GM12873 (cell line): ENCODE measurements around the gene UNC5CL.

Experiments used
- TF ChIP-seq, protein P1 (sequence below): IDR thresholded peaks from 2 replicates; pipeline ENCODE4 v1.5.1; 2012; ENCODE audit warnings: low read depth, mild to moderate bottlenecking, moderate library complexity, low read length, control low read depth; ENCODE audit not compliant: insufficient read depth; ENCODE audit errors: missing control alignments

The UNC5CL gene

DNA sequence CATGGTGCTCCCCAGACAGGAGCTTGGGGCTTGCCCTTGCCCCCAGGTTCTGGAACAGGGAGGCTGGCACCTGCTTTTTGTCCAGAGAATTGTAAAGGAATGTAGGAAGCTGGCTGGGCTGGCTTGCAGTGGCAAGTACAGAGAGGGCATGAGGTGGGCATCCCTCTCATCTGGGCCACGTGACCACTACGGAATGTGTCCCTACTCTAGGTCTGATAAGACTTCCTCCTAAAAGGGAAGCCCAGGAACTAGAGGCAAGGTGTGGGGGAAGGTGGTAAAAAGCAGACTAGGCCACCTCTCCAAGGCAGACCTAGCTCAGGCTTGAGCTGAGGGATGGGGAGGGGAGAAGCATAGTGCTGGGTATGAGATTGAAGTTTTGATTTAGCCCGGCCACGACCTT is 38.8 kb downstream of the UNC5CL start:
- TF ChIP-seq, protein P1, sequence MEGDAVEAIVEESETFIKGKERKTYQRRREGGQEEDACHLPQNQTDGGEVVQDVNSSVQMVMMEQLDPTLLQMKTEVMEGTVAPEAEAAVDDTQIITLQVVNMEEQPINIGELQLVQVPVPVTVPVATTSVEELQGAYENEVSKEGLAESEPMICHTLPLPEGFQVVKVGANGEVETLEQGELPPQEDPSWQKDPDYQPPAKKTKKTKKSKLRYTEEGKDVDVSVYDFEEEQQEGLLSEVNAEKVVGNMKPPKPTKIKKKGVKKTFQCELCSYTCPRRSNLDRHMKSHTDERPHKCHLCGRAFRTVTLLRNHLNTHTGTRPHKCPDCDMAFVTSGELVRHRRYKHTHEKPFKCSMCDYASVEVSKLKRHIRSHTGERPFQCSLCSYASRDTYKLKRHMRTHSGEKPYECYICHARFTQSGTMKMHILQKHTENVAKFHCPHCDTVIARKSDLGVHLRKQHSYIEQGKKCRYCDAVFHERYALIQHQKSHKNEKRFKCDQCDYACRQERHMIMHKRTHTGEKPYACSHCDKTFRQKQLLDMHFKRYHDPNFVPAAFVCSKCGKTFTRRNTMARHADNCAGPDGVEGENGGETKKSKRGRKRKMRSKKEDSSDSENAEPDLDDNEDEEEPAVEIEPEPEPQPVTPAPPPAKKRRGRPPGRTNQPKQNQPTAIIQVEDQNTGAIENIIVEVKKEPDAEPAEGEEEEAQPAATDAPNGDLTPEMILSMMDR = no peak

DNA sequence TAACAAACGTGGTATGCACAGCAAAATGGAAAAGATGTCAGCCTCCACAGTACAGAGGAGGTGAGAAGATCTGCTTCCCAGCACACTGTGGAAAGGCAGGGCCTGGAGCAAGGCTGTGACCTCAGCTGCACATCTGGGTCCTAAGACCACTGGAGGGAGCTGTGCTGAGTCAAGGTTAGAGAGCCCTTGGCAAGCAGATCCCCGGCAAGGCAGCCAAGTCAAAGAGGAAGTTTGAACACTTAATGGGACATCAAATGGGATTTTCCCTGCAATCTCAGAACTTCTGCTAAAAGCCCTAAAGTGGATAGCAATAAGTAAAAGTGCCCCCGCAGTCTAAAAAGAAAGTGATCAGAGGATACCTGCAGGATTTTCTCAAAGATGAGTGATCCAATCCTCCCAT is 39.5 kb downstream of the UNC5CL start:
- TF ChIP-seq, protein P1 = peak; percentile 69

DNA sequence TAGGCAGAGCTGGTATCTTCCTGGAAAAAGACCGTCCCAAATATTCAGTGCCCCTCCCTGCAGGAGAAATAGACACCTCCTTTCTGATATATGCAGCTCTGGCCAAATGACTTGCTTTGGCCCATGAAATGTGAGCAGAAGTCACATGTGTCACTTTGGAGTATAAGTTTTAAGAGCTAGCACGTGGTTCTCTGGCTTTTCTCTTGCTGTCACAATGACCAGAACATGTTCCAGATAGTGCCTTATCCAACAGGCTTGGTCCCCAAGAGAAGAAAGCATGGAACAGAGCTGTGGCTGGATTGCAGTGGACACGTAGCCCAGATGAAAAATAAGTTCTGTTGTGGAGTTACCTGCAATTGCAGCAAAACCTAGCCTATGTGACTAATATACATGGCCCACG is 40.4 kb downstream of the UNC5CL start:
- TF ChIP-seq, protein P1 = no peak

DNA sequence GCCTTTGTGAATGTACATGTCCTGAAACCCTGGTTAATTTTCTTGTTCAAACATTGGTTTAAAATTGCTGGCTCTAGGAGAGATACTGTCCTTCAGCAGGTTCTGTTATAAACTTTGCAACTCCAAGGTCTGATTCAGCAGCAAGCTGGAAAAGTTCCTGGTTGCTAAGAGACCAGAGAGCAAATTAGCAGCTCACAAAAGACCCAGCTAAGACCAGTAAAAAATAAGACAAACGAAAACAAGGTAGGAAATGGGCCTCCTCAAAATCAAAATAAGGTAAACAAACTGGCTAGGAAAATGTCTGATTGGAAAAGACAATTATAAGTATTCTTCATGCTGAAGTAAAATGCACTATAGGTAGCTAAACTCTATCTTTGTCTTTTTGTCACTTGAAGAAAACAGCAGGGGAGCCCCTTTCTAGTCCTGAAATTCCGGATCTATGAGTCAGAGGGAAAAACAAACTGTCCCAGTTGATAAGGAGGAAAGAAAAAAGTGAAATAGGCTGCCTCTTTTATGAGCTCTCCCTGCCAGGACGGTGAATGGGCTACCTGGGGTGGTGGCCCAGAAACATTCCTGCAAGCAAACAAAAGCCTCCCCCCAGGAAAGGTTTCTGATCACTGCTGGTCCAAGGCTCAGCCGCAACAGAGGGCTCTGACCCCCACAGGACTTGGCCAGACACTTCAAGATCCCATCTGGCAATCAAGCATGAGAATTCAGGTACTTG is 41.6 kb downstream of the UNC5CL start:
- TF ChIP-seq, protein P1 = no peak

DNA sequence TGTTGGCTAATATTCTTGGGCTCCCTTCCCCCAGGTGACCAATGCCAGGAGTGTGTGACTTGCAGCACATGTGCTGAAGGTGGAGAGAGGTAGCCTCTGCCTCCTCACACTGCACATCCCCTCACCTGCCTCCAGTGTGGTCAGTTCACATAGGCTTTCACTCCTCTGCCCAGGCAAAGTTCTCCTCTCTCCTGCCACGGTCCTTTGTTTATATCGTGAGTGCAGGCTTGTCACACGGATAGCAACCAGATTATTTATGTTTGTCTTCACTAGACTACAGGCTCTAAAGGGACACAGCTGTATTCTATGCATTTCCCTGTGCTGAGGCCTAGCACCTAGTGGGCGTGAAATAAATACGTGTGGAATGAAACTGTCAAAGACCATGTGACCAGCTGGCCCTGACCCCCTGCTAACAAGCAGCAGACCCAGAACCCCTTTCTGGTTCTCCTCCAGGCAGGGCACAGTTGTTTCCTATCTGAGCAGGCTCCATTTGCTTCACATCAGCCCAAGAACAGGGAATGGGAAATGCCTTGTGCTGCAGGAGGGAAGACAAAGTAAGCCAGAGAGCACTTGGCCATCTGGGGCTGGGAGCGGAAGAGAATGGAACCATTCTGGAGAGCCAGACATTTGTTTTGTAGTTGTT is 42.3 kb downstream of the UNC5CL start:
- TF ChIP-seq, protein P1 = no peak

DNA sequence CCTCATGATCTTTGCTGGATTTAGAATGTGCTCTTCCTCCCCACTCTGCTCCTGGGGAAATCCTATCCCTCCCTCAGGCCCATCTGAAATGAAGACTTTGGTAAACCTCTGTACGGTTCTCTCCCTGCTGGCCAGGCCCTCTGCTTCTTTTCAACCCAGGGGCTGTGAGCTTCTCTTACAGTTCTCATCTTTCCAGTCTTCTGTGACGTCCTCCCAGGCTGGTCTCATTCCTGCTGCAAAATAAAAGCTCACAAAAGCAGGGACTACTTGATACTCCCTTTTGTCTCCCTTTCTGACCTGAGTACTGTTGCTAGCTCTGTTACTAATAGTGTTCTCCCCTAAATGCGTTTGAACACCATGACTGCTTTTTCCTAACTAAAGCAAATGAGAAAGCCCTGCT is 46.3 kb downstream of the UNC5CL start:
- TF ChIP-seq, protein P1 = no peak

DNA sequence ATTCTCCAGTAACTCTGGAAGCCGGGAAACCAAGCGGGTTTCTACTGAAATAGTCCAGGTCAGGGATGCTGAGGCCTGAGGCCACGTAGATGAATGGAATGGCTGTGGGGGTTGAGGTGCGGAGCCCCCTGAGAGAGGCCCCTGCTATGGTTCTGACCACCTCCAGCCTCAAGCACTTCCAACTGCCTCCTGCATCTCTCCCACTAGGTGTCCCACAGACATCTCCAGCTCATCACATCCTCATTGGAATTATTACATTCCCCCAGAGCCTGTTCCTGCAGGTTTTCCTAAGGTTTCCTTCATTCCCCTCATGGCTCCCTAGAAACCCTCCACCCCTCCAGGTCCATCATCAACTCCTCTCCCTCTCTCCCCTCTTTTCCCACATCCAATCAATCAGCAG is 48.7 kb downstream of the UNC5CL start:
- TF ChIP-seq, protein P1 = no peak
